HepG2 (cell line): ENCODE results near the gene TAF1B. TPM values are rescaled to one million over a fixed set of nuclear protein-coding genes. Genes with fewer than 3 reads are reported as not detected.

Experiments used
- ARID3A ChIP-seq: IDR thresholded peaks from 2 replicates; pipeline ENCODE4 v1.6.1; 2012; ENCODE audit warnings: low read depth, low read length, improper control_type of control experiment
- BCLAF1 ChIP-seq: fragments of 450-650 bp; IDR thresholded peaks from 2 replicates; pipeline ENCODE4 v1.6.1; 2017; ENCODE audit warnings: mild to moderate bottlenecking
- CSRNP1 ChIP-seq: sonication (generic); formaldehyde crosslinking; IDR thresholded peaks from 2 replicates; pipeline ENCODE4 v1.8.1; 2023; ENCODE audit warnings: mild to moderate bottlenecking, missing genetic modification reagents
- HMG20B ChIP-seq: conservative IDR thresholded peaks from 2 replicates; pipeline ENCODE4 v1.6.1; 2016; ENCODE audit warnings: missing genetic modification reagents, missing compliant biosample characterization
- MXD4 ChIP-seq: IDR thresholded peaks from 2 replicates; pipeline ENCODE4 v1.6.1; 2016; ENCODE audit warnings: mild to moderate bottlenecking, missing biosample characterization, missing genetic modification reagents
- SAP130 ChIP-seq: IDR thresholded peaks from 2 replicates; pipeline ENCODE4 v1.6.1; 2016; ENCODE audit warnings: low read depth
- ZBTB2 ChIP-seq: sonication (generic); formaldehyde crosslinking; IDR thresholded peaks from 2 replicates; pipeline ENCODE4 v1.8.0; 2022; ENCODE audit warnings: low read depth, missing genetic modification reagents
- ZBTB4 ChIP-seq: sonication (generic); formaldehyde crosslinking; IDR thresholded peaks from 2 replicates; pipeline ENCODE4 v1.4.0; 2020; ENCODE audit warnings: missing genetic modification reagents, mild to moderate bottlenecking, borderline replicate concordance
- ZFP37 ChIP-seq: sonication (generic); formaldehyde crosslinking; IDR thresholded peaks from 2 replicates; pipeline ENCODE4 v1.4.0; 2020; ENCODE audit warnings: missing genetic modification reagents, borderline replicate concordance
- ZNF280D ChIP-seq: sonication (generic); formaldehyde crosslinking; IDR thresholded peaks from 2 replicates; pipeline ENCODE4 v1.5.1; 2020; ENCODE audit warnings: mild to moderate bottlenecking, missing genetic modification reagents
- ZNF292 ChIP-seq: sonication (generic); formaldehyde crosslinking; IDR thresholded peaks from 2 replicates; pipeline ENCODE4 v1.8.1; 2022; ENCODE audit warnings: mild to moderate bottlenecking, low read depth, missing genetic modification reagents, borderline replicate concordance
- ZNF776 ChIP-seq: sonication (generic); formaldehyde crosslinking; IDR thresholded peaks from 2 replicates; pipeline ENCODE4 v1.4.0; 2020; ENCODE audit warnings: mild to moderate bottlenecking, missing genetic modification reagents
- polyA plus RNA-seq, 8 experiments: library from polyadenylated mRNA; depleted of rRNA in 3 of 8; stranded (reverse) in 7 of 8; unstranded in 1 of 8; fragments of >200 nt; fragmentation: Illumina TruSeq in 4 of 8; extraction: Trizol in 4 of 8; gene quantifications; 2 replicates each; pipeline versions ENCODE4 v1.2.1 to v1.2.3, GENCODE V29; 2011 to 2016; ENCODE audit warnings: low read depth in 4 of 8, missing spikeins in 1 of 8, mixed read lengths in 1 of 8; ENCODE audit not compliant: insufficient read depth in 1 of 8
- total RNA-seq, 5 experiments: library from RNA; depleted of rRNA; stranded (reverse); fragments of >200 nt; fragmentation: Illumina TruSeq; extraction: Trizol; gene quantifications; 2 replicates each; pipeline ENCODE4 v1.2.3, GENCODE V29; 2016; ENCODE audit warnings: low read depth in 1 of 5

Gene TAF1B
- total and polyA plus RNA-seq, 2 of the 13 experiments (the other 11 are each of a cell fraction or from before 2014, with no cell fraction given): 13.3 to 27.7 TPM

- peak; percentile 85; the same call in 1 of the 2 replicates for TF ChIP-seq ZBTB4
- peak; percentile 96 for TF ChIP-seq SAP130 (CRISPR knock-in tag)
- no peak for TF ChIP-seq ARID3A
- TF ChIP-seq ZNF280D: peak; percentile 87; the same call in 1 of the 2 replicates
- TF ChIP-seq MXD4 (CRISPR knock-in tag): peak; percentile 91; the same call in 1 of the 2 replicates
- TF ChIP-seq CSRNP1 (CRISPR knock-in tag): peak; percentile 98
- peak; percentile 94 for TF ChIP-seq ZBTB2 (CRISPR knock-in tag)
- TF ChIP-seq ZNF292: peak; percentile 81; the same call in 1 of the 2 replicates
- no peak for TF ChIP-seq BCLAF1
- TF ChIP-seq ZNF776 (CRISPR knock-in tag): peak; percentile 90
- TF ChIP-seq HMG20B (CRISPR knock-in tag): no peak; the same call in 1 of the 2 replicates
- 0 out of 2 replicates have a peak, but pooled peaks have one; percentile 89 for TF ChIP-seq ZFP37
These were observed at the start of gene TAF1B (continued) for GRCh38 chr2:9843229-9844035.
